ENCODE measurements around the gene COL4A3.

COL4A3 gene

GRCh38 chr2:227183657-227184367 is 19.4 kb downstream of the COL4A3 start:
- H3K36me3 ChIP-seq (ENCODE audit: control insufficient read depth, insufficient read depth, low read length), result no peaks in the 10 kb centered on the region
- H3K27me3 ChIP-seq (ENCODE audit: control insufficient read depth, insufficient read depth, low read length), result no peaks in the 10 kb centered on the region
- peaks cover 28% of the 10 kb centered on the region for H3K4me1 ChIP-seq (ENCODE audit: control insufficient read depth, insufficient read depth, low read length)
- no peak overlapping the region for H3K27ac ChIP-seq (ENCODE audit: low read depth, low read length)
- no peaks in the 10 kb centered on the region for H3K9me3 ChIP-seq (ENCODE audit: control insufficient read depth, insufficient read depth, low read length)
- H3K9ac ChIP-seq (ENCODE audit: low read depth, low read length), result no peak overlapping the region
- H3K4me3 ChIP-seq (ENCODE audit: low read depth, low read length), result no peak overlapping the region

- Histone ChIP-seq H3K9ac (ENCODE audit: low read depth, low read length) (no peak overlapping the region), H3K4me3 (ENCODE audit: low read depth, low read length) (no peak overlapping the region), H3K9me3 (ENCODE audit: control insufficient read depth, insufficient read depth, low read length) (no peaks in the 10 kb centered on the region), H3K27me3 (ENCODE audit: control insufficient read depth, insufficient read depth, low read length) (no peaks in the 10 kb centered on the region), H3K36me3 (ENCODE audit: control insufficient read depth, insufficient read depth, low read length) (no peaks in the 10 kb centered on the region), H3K27ac (ENCODE audit: low read depth, low read length) (no peak overlapping the region), H3K4me1 (ENCODE audit: control insufficient read depth, insufficient read depth, low read length) (peaks cover 28% of the 10 kb centered on the region)
Measured at GRCh38 chr2:227185615-227186232, 21.3 kb downstream of the COL4A3 start.

- H3K4me3 ChIP-seq (ENCODE audit: low read depth, low read length), result no peak overlapping the region
- H3K36me3 ChIP-seq (ENCODE audit: control insufficient read depth, insufficient read depth, low read length), result no peaks in the 10 kb centered on the region
- no peaks in the 10 kb centered on the region for H3K27me3 ChIP-seq (ENCODE audit: control insufficient read depth, insufficient read depth, low read length)
- no peak overlapping the region for H3K9ac ChIP-seq (ENCODE audit: low read depth, low read length)
- H3K9me3 ChIP-seq (ENCODE audit: control insufficient read depth, insufficient read depth, low read length), result no peaks in the 10 kb centered on the region
- peaks cover 28% of the 10 kb centered on the region for H3K4me1 ChIP-seq (ENCODE audit: control insufficient read depth, insufficient read depth, low read length)
- H3K27ac ChIP-seq (ENCODE audit: low read depth, low read length), result no peak overlapping the region
Measured at GRCh38 chr2:227186751-227187150, 22.3 kb downstream of the COL4A3 start.

GRCh38 chr2:227188292-227188691 is 23.9 kb downstream of the COL4A3 start:
- no peak overlapping the region for H3K9ac ChIP-seq (ENCODE audit: low read depth, low read length)
- no peaks in the 10 kb centered on the region for H3K9me3 ChIP-seq (ENCODE audit: control insufficient read depth, insufficient read depth, low read length)
- no peaks in the 10 kb centered on the region for H3K36me3 ChIP-seq (ENCODE audit: control insufficient read depth, insufficient read depth, low read length)
- H3K4me3 ChIP-seq (ENCODE audit: low read depth, low read length), result no peak overlapping the region
- peak overlapping the region; percentile 29 for H3K27ac ChIP-seq (ENCODE audit: low read depth, low read length)
- H3K27me3 ChIP-seq (ENCODE audit: control insufficient read depth, insufficient read depth, low read length), result no peaks in the 10 kb centered on the region
- peaks cover 24% of the 10 kb centered on the region for H3K4me1 ChIP-seq (ENCODE audit: control insufficient read depth, insufficient read depth, low read length)

GRCh38 chr2:227191367-227191766 is 26.9 kb downstream of the COL4A3 start:
- Histone ChIP-seq H3K4me3 (ENCODE audit: low read depth, low read length) (no peak overlapping the region), H3K9me3 (ENCODE audit: control insufficient read depth, insufficient read depth, low read length) (no peaks in the 10 kb centered on the region), H3K27me3 (ENCODE audit: control insufficient read depth, insufficient read depth, low read length) (no peaks in the 10 kb centered on the region), H3K4me1 (ENCODE audit: control insufficient read depth, insufficient read depth, low read length) (peaks cover 12% of the 10 kb centered on the region), H3K36me3 (ENCODE audit: control insufficient read depth, insufficient read depth, low read length) (no peaks in the 10 kb centered on the region), H3K9ac (ENCODE audit: low read depth, low read length) (no peak overlapping the region), H3K27ac (ENCODE audit: low read depth, low read length) (no peak overlapping the region)

- H3K9me3 ChIP-seq (ENCODE audit: control insufficient read depth, insufficient read depth, low read length), result no peaks in the 10 kb centered on the region
- H3K4me3 ChIP-seq (ENCODE audit: low read depth, low read length), result no peak overlapping the region
- no peaks in the 10 kb centered on the region for H3K36me3 ChIP-seq (ENCODE audit: control insufficient read depth, insufficient read depth, low read length)
- no peak overlapping the region for H3K9ac ChIP-seq (ENCODE audit: low read depth, low read length)
- no peaks in the 10 kb centered on the region for H3K27me3 ChIP-seq (ENCODE audit: control insufficient read depth, insufficient read depth, low read length)
- no peak overlapping the region for H3K27ac ChIP-seq (ENCODE audit: low read depth, low read length)
- H3K4me1 ChIP-seq (ENCODE audit: control insufficient read depth, insufficient read depth, low read length), result peaks cover 11% of the 10 kb centered on the region
Measured at GRCh38 chr2:227192491-227192890, 28.1 kb downstream of the COL4A3 start.

- Histone ChIP-seq H3K36me3 (ENCODE audit: control insufficient read depth, insufficient read depth, low read length) (no peaks in the 10 kb centered on the region), H3K27ac (ENCODE audit: low read depth, low read length) (no peak overlapping the region), H3K4me3 (ENCODE audit: low read depth, low read length) (no peak overlapping the region), H3K4me1 (ENCODE audit: control insufficient read depth, insufficient read depth, low read length) (no peaks in the 10 kb centered on the region; the same call in 1 of the 2 replicates), H3K9me3 (ENCODE audit: control insufficient read depth, insufficient read depth, low read length) (no peaks in the 10 kb centered on the region), H3K9ac (ENCODE audit: low read depth, low read length) (no peak overlapping the region), H3K27me3 (ENCODE audit: control insufficient read depth, insufficient read depth, low read length) (no peaks in the 10 kb centered on the region)
Measured at GRCh38 chr2:227194219-227194618, 29.8 kb downstream of the COL4A3 start.

GRCh38 chr2:227198866-227199265 is 34.4 kb downstream of the COL4A3 start:
- Histone ChIP-seq H3K27ac (ENCODE audit: low read depth, low read length) (no peak overlapping the region), H3K36me3 (ENCODE audit: control insufficient read depth, insufficient read depth, low read length) (no peaks in the 10 kb centered on the region), H3K9ac (ENCODE audit: low read depth, low read length) (no peak overlapping the region), H3K4me1 (ENCODE audit: control insufficient read depth, insufficient read depth, low read length) (no peaks in the 10 kb centered on the region), H3K4me3 (ENCODE audit: low read depth, low read length) (no peak overlapping the region), H3K27me3 (ENCODE audit: control insufficient read depth, insufficient read depth, low read length) (no peaks in the 10 kb centered on the region), H3K9me3 (ENCODE audit: control insufficient read depth, insufficient read depth, low read length) (no peaks in the 10 kb centered on the region)

- peaks cover 13% of the 10 kb centered on the region for H3K27me3 ChIP-seq (ENCODE audit: control insufficient read depth, insufficient read depth, low read length)
- H3K36me3 ChIP-seq (ENCODE audit: control insufficient read depth, insufficient read depth, low read length), result no peaks in the 10 kb centered on the region
- H3K4me1 ChIP-seq (ENCODE audit: control insufficient read depth, insufficient read depth, low read length), result peaks cover 6% of the 10 kb centered on the region
- H3K9me3 ChIP-seq (ENCODE audit: control insufficient read depth, insufficient read depth, low read length), result no peaks in the 10 kb centered on the region
- H3K9ac ChIP-seq (ENCODE audit: low read depth, low read length), result no peak overlapping the region
- no peak overlapping the region for H3K4me3 ChIP-seq (ENCODE audit: low read depth, low read length)
- H3K27ac ChIP-seq (ENCODE audit: low read depth, low read length), result no peak overlapping the region
Measured at GRCh38 chr2:227201771-227202170, 37.3 kb downstream of the COL4A3 start.

- Histone ChIP-seq H3K4me3 (ENCODE audit: low read depth, low read length) (no peak overlapping the region), H3K27me3 (ENCODE audit: control insufficient read depth, insufficient read depth, low read length) (peaks cover 40% of the 10 kb centered on the region), H3K9ac (ENCODE audit: low read depth, low read length) (no peak overlapping the region), H3K9me3 (ENCODE audit: control insufficient read depth, insufficient read depth, low read length) (no peaks in the 10 kb centered on the region), H3K36me3 (ENCODE audit: control insufficient read depth, insufficient read depth, low read length) (no peaks in the 10 kb centered on the region), H3K4me1 (ENCODE audit: control insufficient read depth, insufficient read depth, low read length) (peaks cover 22% of the 10 kb centered on the region), H3K27ac (ENCODE audit: low read depth, low read length) (no peak overlapping the region)
Measured at GRCh38 chr2:227204452-227204851, 40.0 kb downstream of the COL4A3 start.

- Histone ChIP-seq H3K9ac (ENCODE audit: low read depth, low read length) (no peak overlapping the region), H3K27me3 (ENCODE audit: control insufficient read depth, insufficient read depth, low read length) (peaks cover 46% of the 10 kb centered on the region), H3K27ac (ENCODE audit: low read depth, low read length) (no peak overlapping the region), H3K4me3 (ENCODE audit: low read depth, low read length) (no peak overlapping the region), H3K9me3 (ENCODE audit: control insufficient read depth, insufficient read depth, low read length) (no peaks in the 10 kb centered on the region), H3K4me1 (ENCODE audit: control insufficient read depth, insufficient read depth, low read length) (peaks cover 22% of the 10 kb centered on the region), H3K36me3 (ENCODE audit: control insufficient read depth, insufficient read depth, low read length) (no peaks in the 10 kb centered on the region)
Measured at GRCh38 chr2:227205701-227206100, 41.3 kb downstream of the COL4A3 start.
